Keratinocyte (primary cell): Measurements from ENCODE around the gene DMD. TPM values are rescaled to one million over a fixed set of nuclear protein-coding genes. Genes with fewer than 3 reads are reported as not detected.

ENCODE experiments used
- DNase-seq: peaks from one replicate; pipeline ENCODE4 v3.0.0-alpha.2; 2011; ENCODE audit warnings: low read depth, missing footprints, low spot score
- FAIRE-seq: peaks from 2 replicates; lab custom pipeline; 2011; peaks lifted over from hg19 to GRCh38; lab: Jason Lieb, UNC
- H2AFZ ChIP-seq: 2 replicates; pipeline ENCODE4 v1.6.0; 2012; ENCODE audit warnings: low read length, control low read depth, inconsistent platforms; ENCODE audit not compliant: control insufficient read depth
- H3K27ac ChIP-seq: 2 replicates; pipeline ENCODE4 v1.5.1; 2011; ENCODE audit warnings: low read length; ENCODE audit not compliant: control insufficient read depth, insufficient read depth
- H3K27me3 ChIP-seq: 3 replicates; pipeline ENCODE4 v1.6.0; 2011; ENCODE audit warnings: low read length; ENCODE audit not compliant: control insufficient read depth, insufficient read depth; ENCODE audit errors: extremely low read depth
- H3K36me3 ChIP-seq, 2 experiments: 2 replicates in 1 of 2; 3 replicates in 1 of 2; pipeline ENCODE4 v1.5.1; 2011; ENCODE audit warnings: low read length in 2 of 2, mild to moderate bottlenecking in 1 of 2; ENCODE audit not compliant: control insufficient read depth in 2 of 2, insufficient read depth in 2 of 2; ENCODE audit errors: extremely low read depth in 1 of 2
- H3K4me1 ChIP-seq: 3 replicates; pipeline ENCODE4 v1.5.1; 2011; ENCODE audit warnings: low read length; ENCODE audit not compliant: control insufficient read depth, insufficient read depth; ENCODE audit errors: extremely low read depth
- H3K4me2 ChIP-seq: 3 replicates; pipeline ENCODE4 v1.6.0; 2011; ENCODE audit warnings: low read depth, low read length; ENCODE audit not compliant: control insufficient read depth, insufficient read depth; ENCODE audit errors: extremely low read depth
- H3K4me3 ChIP-seq, 3 experiments: fragments of 200-600 bp in 1 of 3; sonication (generic) in 1 of 3; 2 replicates in 2 of 3; 3 replicates in 1 of 3; pipeline ENCODE4 v1.5.1; 2011 to 2016; ENCODE audit warnings: low read length in 3 of 3, mild to moderate bottlenecking in 3 of 3, control low read depth in 2 of 3, inconsistent platforms in 1 of 3, low read depth in 1 of 3, mixed read lengths in 1 of 3, mixed run types in 1 of 3, moderate library complexity in 1 of 3; ENCODE audit not compliant: control insufficient read depth in 2 of 3, insufficient read depth in 2 of 3; ENCODE audit errors: extremely low read depth in 1 of 3
- H3K79me2 ChIP-seq: 2 replicates; pipeline ENCODE4 v1.6.0; 2012; ENCODE audit warnings: low read length; ENCODE audit not compliant: control insufficient read depth, insufficient read depth
- H3K9ac ChIP-seq: 3 replicates; pipeline ENCODE4 v1.6.0; 2011; ENCODE audit warnings: low read length; ENCODE audit not compliant: control insufficient read depth, insufficient read depth; ENCODE audit errors: extremely low read depth
- H3K9me1 ChIP-seq: 3 replicates; pipeline ENCODE4 v1.6.0; 2011; ENCODE audit warnings: low read length; ENCODE audit not compliant: control insufficient read depth, insufficient read depth; ENCODE audit errors: extremely low read depth
- H3K9me3 ChIP-seq: 2 replicates; pipeline ENCODE4 v1.5.1; 2012; ENCODE audit warnings: low read depth, low read length; ENCODE audit not compliant: control insufficient read depth
- H4K20me1 ChIP-seq: 3 replicates; pipeline ENCODE4 v1.6.0; 2011; ENCODE audit warnings: low read length; ENCODE audit not compliant: control insufficient read depth, insufficient read depth; ENCODE audit errors: extremely low read depth
- CTCF ChIP-seq, 3 experiments: IDR thresholded peaks in 1 of 3; conservative IDR thresholded peaks in 1 of 3; optimal IDR thresholded peaks in 1 of 3; 2 replicates in 2 of 3; 3 replicates in 1 of 3; pipeline versions ENCODE3 to v1.5.1; 2011; ENCODE audit warnings: low read length in 3 of 3, mild to moderate bottlenecking in 3 of 3, moderate library complexity in 2 of 3, control low read depth in 1 of 3, inconsistent platforms in 1 of 3; ENCODE audit not compliant: insufficient read depth in 2 of 3; ENCODE audit errors: extremely low read depth in 1 of 3
- EZH2 ChIP-seq: IDR thresholded peaks from one replicate; pipeline ENCODE4 v1.6.1; 2012; ENCODE audit warnings: inconsistent platforms, mild to moderate bottlenecking, low read length, moderate library complexity
- dilution Hi-C: fragments of 300-500 bp; cut with MboI; formaldehyde crosslinking; loops from one replicate; pipeline ENCODE4 v1.7.0; 2020; ENCODE audit warnings: low sequenced_read_pairs; ENCODE audit not compliant: extremely low pct_ligation_motif_present
- polyA plus RNA-seq, 5 experiments: library from polyadenylated mRNA; depleted of rRNA in 3 of 5; stranded (reverse) in 3 of 5; stranded (forward) in 1 of 5; unstranded in 1 of 5; fragments of >200 nt; gene quantifications; 1 replicate in 1 of 5; 2 replicates in 3 of 5; 3 replicates in 1 of 5; pipeline versions ENCODE4 v1.2.1 to v1.2.3, GENCODE V29; 2011 to 2012; ENCODE audit warnings: missing spikeins in 2 of 5, low read depth in 1 of 5, low replicate concordance in 1 of 5

DMD gene
- polyA plus RNA-seq, 1 donor (not counting 4 experiments of a cell fraction or from before 2014, with no cell fraction given) = 8.9 TPM

- dilution Hi-C loops = no loop called here
- Histone ChIP-seq H3K4me1 (no peaks in the 10 kb centered on the region), H3K27me3 (no peaks in the 10 kb centered on the region), H3K4me3 (no peak overlapping the region), H3K27ac (no peak overlapping the region), H4K20me1 (no peaks in the 10 kb centered on the region), H3K79me2 (no peaks in the 10 kb centered on the region), H3K4me2 (no peak overlapping the region), H3K36me3 (no peaks in the 10 kb centered on the region), H2AFZ (no peak overlapping the region), H3K9me1 (no peaks in the 10 kb centered on the region), H3K9me3 (no peaks in the 10 kb centered on the region), H3K9ac (no peak overlapping the region)
- no peak for TF ChIP-seq CTCF (optimal IDR thresholded peaks at IDR 0.05 in 1 of 3, IDR thresholded peaks at IDR 0.05 in 1 of 3, conservative IDR thresholded peaks at IDR 0.05 in 1 of 3; ENCODE audit: extremely low read depth in 1 of 3, insufficient read depth in 2 of 3, low read length in 3 of 3)
- no peak for TF ChIP-seq EZH2
- FAIRE-seq (no peak), DNase-seq (no peak)
Measured at GRCh38 chrX:32804034-32804433, 407.3 kb downstream of the DMD start.

DNA sequence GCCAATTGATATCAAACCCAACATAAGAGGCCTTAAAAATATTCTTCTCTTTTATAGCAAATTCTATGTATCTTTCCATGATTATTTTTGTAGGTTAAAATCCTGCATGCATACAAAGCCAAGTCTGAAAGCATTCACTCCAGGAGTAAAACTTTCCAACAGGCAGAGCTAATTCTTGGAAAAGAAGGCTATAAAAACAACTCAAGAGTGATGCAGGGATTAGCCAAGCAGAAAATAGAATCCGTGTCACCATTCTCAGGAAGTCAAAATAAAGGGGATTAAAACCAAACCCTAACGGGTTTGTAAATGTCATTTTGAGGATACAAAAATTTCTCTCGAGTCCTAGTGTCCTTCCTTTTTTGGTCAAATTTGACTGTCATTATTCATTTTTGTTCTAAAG, 412.4 kb downstream of the DMD start:
- no peaks in the 10 kb centered on the region for H3K36me3 ChIP-seq
- no peaks in the 10 kb centered on the region for H3K79me2 ChIP-seq
- DNase-seq (no peak), FAIRE-seq (no peak)
- TF ChIP-seq CTCF (optimal IDR thresholded peaks at IDR 0.05 in 1 of 3, IDR thresholded peaks at IDR 0.05 in 1 of 3, conservative IDR thresholded peaks at IDR 0.05 in 1 of 3; ENCODE audit: extremely low read depth in 1 of 3, insufficient read depth in 2 of 3, low read length in 3 of 3) = no peak
- no peaks in the 10 kb centered on the region for H4K20me1 ChIP-seq
- no peaks in the 10 kb centered on the region for H3K27me3 ChIP-seq
- H3K4me3 ChIP-seq = no peak overlapping the region
- no peak overlapping the region for H3K9ac ChIP-seq
- no peaks in the 10 kb centered on the region for H3K4me1 ChIP-seq
- dilution Hi-C loops = no loop called here
- H3K27ac ChIP-seq = no peak overlapping the region
- no peaks in the 10 kb centered on the region for H3K9me1 ChIP-seq
- H2AFZ ChIP-seq = no peak overlapping the region
- H3K9me3 ChIP-seq = no peaks in the 10 kb centered on the region
- no peak overlapping the region for H3K4me2 ChIP-seq
